NK-92 (cell line): ENCODE measurements around the gene TEX51.

Experiments
- DNase-seq: peaks from one replicate; lab custom pipeline; 2025; ENCODE audit not compliant: unreplicated experiment; lab: John Stamatoyannopoulos, UW

Gene TEX51

GRCh38 chr2:126912201-126912600 is 13.5 kb downstream of the TEX51 start:
- no peak for DNase-seq

- no peak for DNase-seq
These were observed 14.6 kb downstream of the TEX51 start for GRCh38 chr2:126913329-126913728.

- no peak for DNase-seq
These were observed 15.4 kb downstream of the TEX51 start for GRCh38 chr2:126913881-126914615.

GRCh38 chr2:126914811-126915500 is 16.3 kb downstream of the TEX51 start:
- DNase-seq, result no peak

GRCh38 chr2:126915903-126916302 is 17.2 kb downstream of the TEX51 start:
- no peak for DNase-seq

GRCh38 chr2:126916744-126917143 is 18.1 kb downstream of the TEX51 start:
- no peak for DNase-seq

GRCh38 chr2:126921066-126921465 is 22.4 kb downstream of the TEX51 start:
- DNase-seq, result no peak

- DNase-seq, result no peak
These were observed 32.4 kb downstream of the TEX51 start for GRCh38 chr2:126930970-126931590.

- no peak for DNase-seq
These were observed 33.8 kb downstream of the TEX51 start for GRCh38 chr2:126932529-126932928.

GRCh38 chr2:126932966-126933710 is 34.4 kb downstream of the TEX51 start:
- DNase-seq, result no peak

GRCh38 chr2:126933711-126934091 is 35.0 kb downstream of the TEX51 start:
- DNase-seq, result no peak

GRCh38 chr2:126934809-126935208 is 36.1 kb downstream of the TEX51 start:
- no peak for DNase-seq

GRCh38 chr2:126935774-126936173 is 37.1 kb downstream of the TEX51 start:
- no peak for DNase-seq

- no peak for DNase-seq
These were observed 37.6 kb downstream of the TEX51 start for GRCh38 chr2:126936219-126936723.

GRCh38 chr2:126940331-126940730 is 41.6 kb downstream of the TEX51 start:
- no peak for DNase-seq

- DNase-seq, result no peak
These were observed 43.9 kb downstream of the TEX51 start for GRCh38 chr2:126942427-126943203.

GRCh38 chr2:126943612-126944348 is 45.1 kb downstream of the TEX51 start:
- no peak for DNase-seq

- DNase-seq, result no peak
These were observed 46.4 kb downstream of the TEX51 start for GRCh38 chr2:126945118-126945517.

- DNase-seq, result no peak
These were observed 47.8 kb downstream of the TEX51 start for GRCh38 chr2:126946318-126947102.
